ENCODE results near the gene HOXC13.

The HOXC13 gene

DNA sequence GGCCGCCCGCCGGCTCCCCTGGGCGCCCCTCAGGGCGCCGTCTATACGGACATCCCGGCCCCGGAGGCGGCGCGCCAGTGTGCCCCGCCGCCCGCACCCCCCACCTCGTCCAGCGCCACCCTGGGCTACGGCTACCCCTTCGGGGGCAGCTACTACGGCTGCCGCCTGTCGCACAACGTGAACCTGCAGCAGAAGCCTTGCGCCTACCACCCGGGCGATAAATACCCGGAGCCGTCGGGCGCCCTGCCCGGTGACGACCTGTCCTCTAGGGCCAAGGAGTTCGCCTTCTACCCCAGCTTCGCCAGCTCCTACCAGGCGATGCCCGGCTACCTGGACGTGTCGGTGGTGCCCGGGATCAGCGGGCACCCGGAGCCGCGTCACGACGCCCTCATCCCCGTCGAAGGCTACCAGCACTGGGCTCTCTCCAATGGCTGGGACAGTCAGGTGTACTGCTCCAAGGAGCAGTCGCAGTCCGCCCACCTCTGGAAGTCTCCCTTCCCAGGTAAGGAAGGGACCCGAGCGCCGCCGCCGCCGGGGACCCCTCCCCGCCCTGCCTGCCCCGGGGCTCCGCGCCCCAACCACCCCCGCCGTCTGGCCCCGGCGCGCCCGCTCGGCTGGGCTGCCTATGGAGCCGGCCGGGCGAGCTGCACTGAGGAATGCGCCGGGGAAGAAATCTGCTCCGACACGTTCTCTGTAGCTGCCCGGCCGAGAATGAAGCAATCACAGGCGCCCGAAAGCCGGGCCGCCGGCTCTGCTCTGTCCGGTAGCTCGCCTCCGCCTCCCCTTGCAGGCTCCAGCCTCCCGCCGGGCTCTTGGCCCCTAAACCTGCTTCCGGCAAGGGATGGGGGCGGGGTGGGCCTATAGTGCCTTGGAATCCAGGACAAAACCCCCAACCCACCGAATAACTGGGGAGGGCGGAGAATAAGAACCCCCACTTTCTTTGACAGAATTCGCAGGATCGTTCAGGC lies 794 bp downstream of the HOXC13 start:
- DNase-seq (ENCODE audit: low read depth), result peak; percentile 47

DNA sequence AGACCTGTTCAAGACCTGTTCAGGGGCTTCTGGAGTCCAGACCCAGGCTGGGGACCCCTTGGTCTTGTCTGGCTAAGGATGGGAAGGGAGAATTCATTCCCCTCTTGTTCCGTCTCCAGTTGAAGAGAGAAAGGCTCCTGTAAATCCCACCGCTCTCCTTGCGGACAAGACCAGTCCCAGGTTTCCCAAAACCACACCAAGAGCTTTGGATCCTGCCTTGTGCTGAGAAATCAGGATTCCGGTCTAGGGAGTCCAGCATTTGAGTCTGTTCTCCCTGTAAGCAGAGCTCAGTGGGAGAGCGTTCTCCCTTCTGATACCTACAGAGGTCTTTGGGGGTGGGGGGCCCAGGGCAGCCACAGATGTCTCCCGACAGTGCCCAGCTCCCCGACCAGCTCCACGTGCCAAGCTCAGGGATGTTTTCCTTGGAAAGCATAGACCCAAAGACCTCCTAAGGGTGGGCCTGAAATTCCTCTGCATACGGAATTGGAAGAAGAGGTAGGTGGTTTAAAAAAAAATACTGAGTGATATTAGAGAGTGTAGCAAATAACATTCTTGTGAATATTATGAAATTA lies 1.9 kb downstream of the HOXC13 start:
- DNase-seq (ENCODE audit: low read depth), result no peak

DNA sequence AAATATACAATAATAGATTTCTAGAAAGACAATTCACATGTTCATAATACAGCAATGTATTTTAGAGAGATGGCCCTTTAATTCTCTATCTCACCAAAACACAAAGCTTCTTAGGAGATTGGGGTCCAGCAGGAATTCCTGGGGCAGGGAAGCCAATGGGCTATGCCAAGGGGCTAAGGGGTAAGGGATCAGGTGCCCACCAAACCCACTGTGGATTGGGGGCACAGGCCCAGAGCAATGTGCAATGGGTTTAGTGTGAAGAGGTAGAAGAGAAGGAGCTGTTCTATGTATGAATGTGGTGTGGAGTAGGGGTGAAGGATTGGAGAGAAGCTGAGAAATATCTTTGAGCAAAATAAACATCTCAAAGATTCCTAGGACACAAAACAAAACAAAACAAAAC lies 2.6 kb downstream of the HOXC13 start:
- DNase-seq (ENCODE audit: low read depth), result no peak

DNA sequence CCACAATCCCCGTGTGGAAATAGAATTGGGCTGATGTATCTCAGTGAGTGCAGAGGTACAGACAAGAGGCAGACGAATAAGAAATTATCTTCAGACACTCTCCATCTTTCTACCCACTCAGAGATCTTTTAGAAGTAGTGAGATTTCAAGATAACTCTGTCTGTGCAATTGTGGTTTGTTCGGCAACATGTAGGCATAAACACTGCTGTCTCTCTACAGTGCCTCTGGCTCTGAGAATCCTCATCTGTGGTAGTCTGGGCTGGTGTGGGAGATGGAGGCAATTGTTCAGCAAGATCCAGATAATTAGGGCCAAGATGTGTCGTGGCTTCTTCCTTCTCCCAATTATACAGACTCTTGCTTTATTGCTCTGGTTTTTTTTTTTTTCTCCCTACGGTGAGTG lies 3.1 kb downstream of the HOXC13 start:
- no peak for DNase-seq (ENCODE audit: low read depth)

DNA sequence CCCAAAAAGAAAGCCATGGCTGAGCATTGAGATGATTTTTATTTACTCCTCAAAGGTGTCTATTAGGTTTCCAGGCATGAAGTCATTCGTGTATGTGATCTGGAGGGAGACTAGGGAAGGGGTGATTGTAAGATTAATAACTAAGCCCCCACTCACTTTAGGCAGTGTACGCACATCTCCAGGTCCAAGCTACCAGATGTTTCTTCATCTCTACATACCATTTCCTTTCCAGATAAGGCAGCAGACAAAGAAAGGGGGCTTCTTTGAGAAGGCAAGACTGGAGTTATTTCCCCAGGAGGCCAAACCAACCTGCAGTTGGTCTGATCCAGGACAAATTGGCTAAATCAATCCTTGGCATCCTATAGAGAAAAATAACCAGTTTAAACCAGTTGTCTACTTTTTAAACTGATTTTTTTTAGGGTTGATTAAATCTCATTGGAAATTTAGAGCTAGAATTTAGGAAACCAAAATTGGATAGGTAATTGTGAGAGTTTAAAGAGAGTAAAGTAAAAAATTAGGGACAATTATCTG lies 3.9 kb downstream of the HOXC13 start:
- DNase-seq (ENCODE audit: low read depth), result no peak

DNA sequence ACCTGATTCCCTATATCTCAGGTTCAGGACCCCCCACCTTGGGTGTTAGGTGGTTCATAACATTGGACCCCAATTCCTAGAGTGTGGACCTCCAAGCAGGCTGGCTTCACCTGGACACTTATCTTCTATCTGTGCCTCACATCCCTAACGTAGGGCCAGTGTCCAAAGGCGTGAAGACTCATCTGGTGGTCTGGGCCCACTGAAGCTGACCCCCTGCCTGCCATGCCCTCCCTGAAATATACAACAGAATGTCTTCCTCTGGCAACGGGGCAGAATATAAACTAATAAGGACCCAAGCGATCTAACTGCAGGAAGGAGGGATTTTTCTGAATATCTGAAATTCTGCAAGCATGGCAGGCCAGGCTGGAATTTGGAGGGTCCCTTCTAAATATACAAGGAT lies 5.6 kb downstream of the HOXC13 start:
- DNase-seq (ENCODE audit: low read depth), result no peak

DNA sequence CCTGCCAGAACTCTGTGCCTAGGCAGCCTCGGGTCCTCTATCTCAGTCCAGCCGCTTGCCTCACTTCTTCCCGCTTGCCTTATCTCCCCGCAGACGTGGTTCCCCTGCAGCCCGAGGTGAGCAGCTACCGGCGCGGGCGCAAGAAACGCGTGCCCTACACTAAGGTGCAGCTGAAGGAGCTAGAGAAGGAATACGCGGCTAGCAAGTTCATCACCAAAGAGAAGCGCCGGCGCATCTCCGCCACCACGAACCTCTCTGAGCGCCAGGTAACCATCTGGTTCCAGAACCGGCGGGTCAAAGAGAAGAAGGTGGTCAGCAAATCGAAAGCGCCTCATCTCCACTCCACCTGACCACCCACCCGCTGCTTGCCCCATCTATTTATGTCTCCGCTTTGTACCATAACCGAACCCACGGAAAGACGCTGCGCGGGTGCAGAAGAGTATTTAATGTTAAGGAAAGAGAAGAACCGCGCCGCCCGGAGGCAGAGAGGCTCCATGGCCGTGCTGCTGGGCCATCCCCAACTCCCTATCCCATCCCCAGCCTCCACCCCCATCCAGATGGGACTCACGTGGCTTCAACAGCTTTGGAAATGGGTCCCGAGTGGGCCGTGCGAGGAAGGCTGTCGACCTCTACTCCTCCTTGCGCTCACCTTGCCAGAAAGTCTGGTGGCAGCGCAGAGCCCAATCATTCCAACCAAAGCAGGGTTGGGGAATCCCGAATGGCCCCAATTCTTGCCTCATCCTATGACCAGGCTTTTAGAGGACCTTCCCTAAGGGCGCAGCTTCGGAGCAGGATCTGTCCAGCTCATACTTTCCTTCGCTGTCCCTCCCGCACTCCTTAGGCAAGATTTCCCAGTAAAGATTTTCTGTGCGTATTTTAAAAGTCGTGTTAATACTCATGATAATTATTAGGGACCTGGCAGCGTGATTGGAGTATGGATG lies 6.5 kb downstream of the HOXC13 start:
- DNase-seq (ENCODE audit: low read depth), result no peak

DNA sequence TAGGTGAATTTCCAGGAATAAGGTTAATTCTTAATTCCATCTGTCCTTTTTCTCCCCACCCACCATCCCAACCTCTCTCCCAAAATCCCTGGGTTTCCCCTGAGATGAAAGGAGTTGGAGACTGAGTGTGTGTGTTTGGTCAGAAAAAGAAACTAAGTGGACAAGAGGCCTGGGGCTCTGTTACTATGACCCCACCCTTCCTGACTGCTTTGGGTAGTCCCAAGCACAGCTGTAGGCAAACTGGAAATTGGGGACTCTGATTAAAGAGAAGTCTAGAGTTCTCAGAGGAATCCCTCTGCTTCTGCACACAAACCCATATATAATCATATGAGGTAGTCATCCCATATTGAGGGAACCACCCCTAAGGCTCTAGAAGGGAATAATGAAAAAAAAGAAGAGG lies 9.1 kb downstream of the HOXC13 start:
- no peak for DNase-seq (ENCODE audit: low read depth)

DNA sequence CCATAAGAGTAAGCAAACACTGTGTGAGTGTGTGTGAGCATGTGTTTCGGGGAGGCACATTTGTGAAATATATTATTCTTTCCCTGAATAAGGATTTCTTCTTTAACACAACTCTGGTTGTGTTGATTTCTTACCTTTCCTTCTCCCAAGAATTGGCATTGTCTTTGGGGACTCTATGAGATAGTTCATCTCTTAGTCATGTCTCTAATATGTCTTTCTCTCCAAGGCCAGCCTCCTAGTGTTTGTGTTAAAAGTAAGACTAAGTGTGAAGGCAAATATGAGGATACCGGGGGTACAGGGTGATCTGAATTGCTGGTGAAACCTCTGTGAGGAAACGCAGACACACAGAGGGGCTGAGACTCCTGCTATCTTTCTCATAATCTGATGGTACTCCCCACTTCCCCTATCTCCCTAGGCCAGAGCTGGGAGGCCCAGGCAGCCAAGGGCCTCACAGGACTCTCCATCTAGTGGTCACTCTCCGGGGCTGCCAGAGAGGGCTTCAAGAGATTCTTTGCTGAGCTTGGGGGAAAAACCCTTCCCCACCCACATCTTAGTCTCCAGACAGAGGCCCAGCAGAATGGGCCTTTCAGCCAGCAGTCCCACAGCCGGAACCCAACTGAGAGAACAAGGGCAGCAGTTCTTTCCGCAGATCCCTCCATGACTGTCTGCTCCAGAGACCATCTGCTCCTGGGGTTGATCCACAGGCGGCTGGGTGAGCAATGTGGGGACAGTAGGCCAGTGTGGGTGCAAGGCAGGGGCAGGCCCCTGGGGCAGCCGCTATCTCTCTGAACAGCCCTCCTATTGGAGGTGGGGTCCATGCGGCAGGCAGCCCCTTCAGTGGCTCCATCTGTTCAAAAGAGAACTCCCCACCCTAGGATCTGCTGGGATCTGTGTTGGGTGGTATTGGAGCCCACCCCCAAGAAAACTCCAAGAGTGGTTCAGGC lies 10.3 kb downstream of the HOXC13 start:
- DNase-seq (ENCODE audit: low read depth), result no peak

DNA sequence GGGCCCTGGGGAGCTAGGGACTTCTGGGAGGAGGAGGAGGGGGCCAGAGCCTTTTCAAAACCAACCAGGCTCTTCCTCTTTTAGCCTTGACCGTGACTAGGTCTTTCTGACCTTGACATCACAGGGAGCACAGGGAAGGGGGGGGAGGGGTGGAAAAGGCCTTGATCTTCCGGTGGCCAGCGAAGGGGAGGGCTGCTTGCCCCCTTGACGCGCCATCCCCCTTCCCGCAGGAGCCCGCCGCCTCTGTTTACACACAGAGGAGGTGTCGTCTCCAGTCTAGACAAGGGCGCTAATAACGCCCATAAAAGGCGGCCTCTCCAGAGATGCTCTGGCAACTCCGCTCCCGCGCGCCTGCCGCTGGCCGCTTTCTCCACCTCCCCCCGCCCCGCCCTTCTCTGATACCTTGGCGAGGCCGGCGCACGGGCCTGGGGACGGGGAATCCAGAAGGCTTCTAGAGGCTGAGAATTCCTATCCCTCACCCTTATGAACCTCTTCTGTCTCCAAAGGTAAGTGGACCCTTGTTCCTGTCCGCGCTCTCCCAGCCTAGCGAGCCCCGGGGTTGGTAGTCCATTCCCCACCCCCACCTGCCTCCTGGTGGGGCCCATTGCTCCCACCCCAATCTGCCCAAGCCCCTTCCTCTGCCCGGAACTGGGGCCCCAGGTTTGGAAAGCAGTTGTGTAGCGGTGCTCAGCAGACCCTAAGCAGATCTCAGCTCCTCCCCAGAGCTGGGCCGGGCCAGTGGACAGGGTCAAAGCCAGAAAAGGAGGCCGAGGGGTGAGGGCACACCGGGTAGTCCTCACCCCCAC lies 11.2 kb downstream of the HOXC13 start:
- DNase-seq (ENCODE audit: low read depth), result no peak

DNA sequence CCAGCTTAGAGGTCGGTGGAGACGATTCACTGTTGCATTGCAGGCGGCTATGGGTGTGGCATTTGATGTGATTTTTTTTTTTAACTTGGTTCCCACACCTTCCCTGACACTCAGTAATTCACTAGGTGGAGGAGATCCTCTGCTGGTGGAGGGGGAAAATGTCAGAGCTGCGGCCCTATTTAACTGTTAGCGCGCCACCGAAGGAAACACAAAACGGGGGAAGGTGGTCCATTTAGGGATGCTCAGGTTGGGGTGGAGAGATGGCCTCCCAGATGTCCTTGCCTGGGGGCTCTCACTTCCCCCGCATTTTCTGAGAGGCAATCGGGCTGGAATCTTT lies 11.8 kb downstream of the HOXC13 start:
- DNase-seq (ENCODE audit: low read depth), result no peak

DNA sequence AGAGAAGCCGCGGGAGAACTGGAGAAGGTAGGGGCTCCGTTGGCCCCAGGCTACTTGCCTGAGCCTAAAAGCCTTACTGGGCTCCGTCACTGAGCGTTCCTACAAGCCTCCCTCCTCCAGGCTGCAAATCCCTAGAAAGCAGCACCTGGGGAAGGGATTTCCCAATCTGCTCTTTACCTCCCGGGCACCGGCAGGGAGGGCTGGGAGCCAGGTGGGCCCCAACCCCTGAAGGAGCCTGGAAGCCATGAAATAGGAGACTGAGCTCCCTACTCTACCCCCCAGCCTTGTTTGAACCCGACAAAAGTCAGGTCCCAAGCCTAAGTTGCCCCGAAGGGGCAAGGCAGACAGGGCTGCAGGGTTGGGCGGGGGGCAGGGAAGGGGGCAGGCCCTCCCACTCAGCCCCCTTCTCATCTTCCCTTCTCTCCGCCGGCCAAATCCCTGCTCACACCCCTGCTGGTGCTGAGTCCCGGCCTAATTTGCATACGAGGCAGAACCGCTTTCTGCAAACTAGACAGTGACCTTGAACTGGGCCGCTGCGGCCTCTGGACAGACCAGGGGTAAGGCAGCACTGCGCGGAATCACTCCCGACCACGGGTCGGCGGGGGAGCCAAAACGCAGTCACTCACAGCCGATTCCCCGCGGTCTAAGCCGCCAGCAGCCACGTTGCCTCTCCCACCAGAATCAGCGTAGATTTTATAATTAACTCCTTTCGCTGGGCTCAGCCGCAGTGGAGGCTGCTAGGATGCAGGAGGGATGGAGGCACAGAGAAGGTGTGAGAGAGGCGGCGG lies 12.4 kb downstream of the HOXC13 start:
- no peak for DNase-seq (ENCODE audit: low read depth)

DNA sequence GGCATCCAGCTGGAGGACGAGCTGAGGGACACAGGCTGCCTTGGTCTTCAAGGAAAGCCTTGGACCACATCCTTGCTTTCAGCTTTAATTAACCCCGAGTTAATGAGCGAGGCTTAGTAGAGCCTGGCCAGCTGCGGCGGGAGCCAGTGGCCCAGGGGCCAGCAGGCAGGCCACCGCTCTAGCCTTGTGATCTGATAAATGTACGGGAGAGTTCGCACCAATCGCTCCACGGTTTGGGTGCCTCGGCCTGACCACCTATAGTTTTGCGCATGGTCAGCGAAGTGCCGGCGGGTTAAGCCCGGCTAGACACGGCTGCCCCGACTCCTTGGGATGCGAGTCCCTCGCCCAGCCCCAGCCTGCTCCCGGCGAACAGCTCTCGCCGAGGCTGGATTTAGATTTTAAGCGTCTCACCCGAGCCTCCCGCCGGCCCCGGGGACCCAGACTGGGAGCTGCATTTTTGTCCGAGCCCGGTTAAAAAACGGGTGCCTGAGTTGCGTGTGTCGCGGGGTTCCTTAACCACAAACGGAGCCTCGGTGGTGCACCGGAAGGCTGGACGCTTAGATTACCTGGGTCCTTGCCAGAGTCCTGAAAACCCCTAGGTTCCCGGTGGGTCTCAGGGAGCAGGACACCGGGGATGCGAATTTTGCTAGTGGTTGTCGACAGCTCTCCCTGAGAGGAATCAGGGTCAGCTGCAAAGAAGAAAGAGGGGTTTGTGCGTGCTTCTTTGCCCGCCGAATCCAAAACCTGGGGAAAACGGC lies 13.1 kb downstream of the HOXC13 start:
- no peak for DNase-seq (ENCODE audit: low read depth)

DNA sequence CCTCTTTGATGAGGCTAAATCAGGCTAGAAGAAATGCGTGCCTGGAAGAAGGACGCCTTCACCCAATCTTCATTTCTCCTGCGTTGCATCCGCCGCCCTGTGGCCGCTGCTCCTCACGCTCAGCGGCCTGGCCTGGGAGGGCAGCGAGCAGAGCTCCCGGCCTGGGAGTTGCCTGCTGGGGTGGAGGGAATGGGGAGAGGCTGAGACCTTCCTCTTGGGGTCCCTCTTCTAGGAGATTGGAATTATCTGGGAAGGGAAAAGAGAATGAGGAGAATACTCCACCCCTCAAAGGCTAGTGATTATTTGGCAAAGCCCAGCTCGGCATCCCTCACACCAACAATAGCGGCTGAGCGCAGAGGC lies 13.7 kb downstream of the HOXC13 start:
- DNase-seq (ENCODE audit: low read depth), result no peak

DNA sequence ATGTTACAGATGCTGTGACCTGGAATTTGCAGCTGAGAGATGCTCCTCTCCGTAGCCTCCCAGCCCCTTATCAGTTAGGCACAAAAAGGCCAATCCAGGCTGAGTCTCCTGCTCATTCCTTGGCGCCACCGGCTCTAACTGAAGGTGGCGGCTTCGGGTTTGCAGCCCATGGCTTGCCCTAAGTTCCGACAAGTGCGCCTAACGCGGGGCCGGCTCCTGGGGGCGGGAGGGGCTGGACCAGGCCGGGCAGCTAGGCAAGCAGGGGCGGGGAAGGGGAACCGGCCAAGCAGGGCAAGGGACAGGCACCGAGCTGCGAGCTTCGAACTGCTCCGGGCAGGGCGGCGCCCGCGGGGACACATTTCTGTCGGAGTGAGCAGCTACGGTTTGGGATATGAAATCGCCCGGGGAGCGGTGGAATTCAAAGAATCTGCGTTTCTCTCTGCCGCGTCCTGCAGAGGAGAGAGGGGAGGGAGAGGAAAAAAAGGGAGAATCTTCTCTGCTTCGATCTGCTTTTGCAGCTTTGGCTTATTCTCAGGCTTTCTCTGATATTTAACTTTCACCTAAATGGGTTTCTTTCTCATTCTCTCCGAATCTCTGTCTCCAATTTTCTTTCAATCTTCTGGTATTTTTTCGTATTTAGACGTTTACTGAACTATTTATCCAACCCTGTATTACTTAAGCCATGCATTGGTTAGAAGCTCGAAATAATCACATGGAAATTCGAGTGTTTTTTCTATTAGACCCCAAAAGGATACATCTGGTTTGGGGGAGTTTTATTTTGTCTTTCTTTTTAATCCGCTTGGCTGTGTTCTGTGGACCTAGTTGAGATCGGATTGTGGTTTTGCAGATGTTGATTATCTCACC lies 14.5 kb downstream of the HOXC13 start:
- no peak for DNase-seq (ENCODE audit: low read depth)

DNA sequence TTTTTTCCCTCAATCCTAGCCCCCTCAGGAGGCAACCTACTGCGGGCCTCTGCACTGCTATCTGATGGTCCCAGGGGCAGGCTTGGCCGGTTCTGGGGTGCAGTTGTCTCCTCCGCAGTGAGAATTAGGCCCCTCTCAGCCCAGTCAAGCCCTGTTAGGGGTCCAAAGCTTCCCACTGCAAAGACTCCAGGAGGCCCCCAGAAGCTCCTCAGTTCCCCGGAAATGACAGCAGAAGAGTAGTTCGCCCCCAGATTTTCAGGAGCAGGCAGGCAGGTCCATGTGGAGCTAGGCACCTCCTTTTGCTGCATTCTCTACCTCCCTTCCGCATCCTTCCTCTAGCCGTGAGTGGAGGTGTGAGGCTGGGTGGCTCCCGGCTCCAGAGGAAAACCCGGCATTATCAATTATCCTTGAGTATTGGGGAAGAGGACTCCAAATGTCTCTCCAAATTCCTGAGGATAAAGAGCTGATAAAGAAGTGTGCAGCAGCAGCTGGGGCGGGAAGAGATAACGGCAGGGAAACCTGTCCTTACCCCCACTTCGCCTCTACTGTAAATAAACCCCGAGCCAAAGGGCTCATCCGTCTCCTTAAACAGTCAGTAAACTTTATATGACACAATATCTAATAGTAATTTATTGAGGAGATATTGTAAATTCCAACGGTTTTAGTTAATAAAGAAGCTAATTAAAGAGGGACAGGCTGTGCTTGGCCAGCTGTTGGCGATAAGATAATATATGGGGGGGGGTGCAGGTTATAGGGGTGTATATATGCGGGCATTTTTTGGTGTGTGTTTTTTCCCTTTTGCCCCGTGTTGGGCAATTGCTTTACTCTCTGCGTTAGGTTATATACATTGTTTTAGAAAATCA lies 15.4 kb downstream of the HOXC13 start:
- DNase-seq (ENCODE audit: low read depth), result no peak

DNA sequence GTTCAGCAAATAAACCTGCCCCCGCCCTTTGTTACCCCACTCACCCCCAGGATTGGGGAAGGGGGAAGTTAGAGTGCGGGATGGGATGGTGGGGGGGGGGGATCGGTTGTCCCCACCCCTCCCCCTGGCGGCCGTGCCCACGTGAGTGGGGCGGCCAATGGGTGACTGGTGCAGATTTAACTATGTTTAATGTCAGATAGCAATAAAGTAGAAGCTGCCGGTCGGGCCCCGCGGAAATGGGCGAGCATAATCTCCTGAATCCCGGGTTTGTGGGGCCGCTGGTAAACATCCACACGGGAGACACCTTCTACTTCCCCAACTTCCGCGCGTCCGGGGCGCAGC lies 16.0 kb downstream of the HOXC13 start, which contains the start of gene HOXC12:
HOXC12 (plus strand) TSS at position 210 of the 342 bp plus-strand sequence; CDS start at position 237, 27 bp downstream.
- DNase-seq (ENCODE audit: low read depth), result no peak

Data from iris pigment epithelial cell (primary cell).